ENCODE data around the gene RGS1.
A peak's percentile ranks its signal among the peaks of the same experiment; 100 is the strongest.

The RGS1 gene

GRCh38 chr1:192575499-192576189 lies at the start of gene RGS1:
RGS1 (plus strand) TSS chr1:192575773; CDS start chr1:192575793, 20 bp downstream.
- no peak for TF ChIP-seq POLR2A (IDR thresholded peaks at IDR 0.05; ENCODE audit: low read depth, low read length)
- no peak for DNase-seq (ENCODE audit: insufficient read length, low spot score)
- FAIRE-seq: no peak

- FAIRE-seq (no peak), DNase-seq (ENCODE audit: insufficient read length, low spot score) (no peak)
- TF ChIP-seq POLR2A (IDR thresholded peaks at IDR 0.05; ENCODE audit: low read depth, low read length): no peak
Observed at GRCh38 chr1:192527111-192527795, 48.3 kb upstream of the RGS1 start.

- no peak for TF ChIP-seq POLR2A (IDR thresholded peaks at IDR 0.05; ENCODE audit: low read depth, low read length)
- DNase-seq (ENCODE audit: insufficient read length, low spot score) (no peak), FAIRE-seq (no peak)
Observed at GRCh38 chr1:192527950-192528349, 47.6 kb upstream of the RGS1 start.

GRCh38 chr1:192529031-192529755 lies 46.4 kb upstream of the RGS1 start:
- TF ChIP-seq POLR2A (IDR thresholded peaks at IDR 0.05; ENCODE audit: low read depth, low read length): no peak
- DNase-seq (ENCODE audit: insufficient read length, low spot score) (no peak), FAIRE-seq (peak; percentile 50)

GRCh38 chr1:192529811-192530210 lies 45.8 kb upstream of the RGS1 start:
- FAIRE-seq (no peak), DNase-seq (ENCODE audit: insufficient read length, low spot score) (no peak)
- TF ChIP-seq POLR2A (IDR thresholded peaks at IDR 0.05; ENCODE audit: low read depth, low read length): no peak

GRCh38 chr1:192530254-192530653 lies 45.3 kb upstream of the RGS1 start:
- FAIRE-seq (peak; percentile 90), DNase-seq (ENCODE audit: insufficient read length, low spot score) (no peak)

GRCh38 chr1:192531037-192531703 lies 44.4 kb upstream of the RGS1 start:
- DNase-seq (ENCODE audit: insufficient read length, low spot score) (peak; percentile 34), FAIRE-seq (peak; percentile 98)

More at GRCh38 chr1:192530254-192530653, 45.3 kb upstream of the RGS1 start:
- no peak for TF ChIP-seq POLR2A (IDR thresholded peaks at IDR 0.05; ENCODE audit: low read depth, low read length)

- FAIRE-seq: no peak
- no peak for TF ChIP-seq POLR2A (IDR thresholded peaks at IDR 0.05; ENCODE audit: low read depth, low read length)
- no peak for DNase-seq (ENCODE audit: insufficient read length, low spot score)
Observed at GRCh38 chr1:192534666-192535065, 40.9 kb upstream of the RGS1 start.

- FAIRE-seq: peak; percentile 20
- TF ChIP-seq POLR2A (IDR thresholded peaks at IDR 0.05; ENCODE audit: low read depth, low read length): no peak
Observed at GRCh38 chr1:192535916-192536664, 39.5 kb upstream of the RGS1 start.

GRCh38 chr1:192538407-192539296 lies 36.9 kb upstream of the RGS1 start:
- no peak for DNase-seq (ENCODE audit: insufficient read length, low spot score)
- TF ChIP-seq POLR2A (IDR thresholded peaks at IDR 0.05; ENCODE audit: low read depth, low read length): no peak
- peak; percentile 20 for FAIRE-seq

More at GRCh38 chr1:192535916-192536664, 39.5 kb upstream of the RGS1 start:
- DNase-seq (ENCODE audit: insufficient read length, low spot score): no peak

GRCh38 chr1:192539297-192540092 lies 36.1 kb upstream of the RGS1 start:
- DNase-seq (ENCODE audit: insufficient read length, low spot score): peak; percentile 24
- FAIRE-seq: peak; percentile 98
- TF ChIP-seq POLR2A (IDR thresholded peaks at IDR 0.05; ENCODE audit: low read depth, low read length): no peak

- no peak for TF ChIP-seq POLR2A (IDR thresholded peaks at IDR 0.05; ENCODE audit: low read depth, low read length)
- no peak for FAIRE-seq
- no peak for DNase-seq (ENCODE audit: insufficient read length, low spot score)
Observed at GRCh38 chr1:192543445-192543844, 32.1 kb upstream of the RGS1 start.

Data from H54 (cell line).